Neural progenitor cell (in vitro differentiated cells): ENCODE measurements around the gene OSTM1. TPM values are rescaled to one million over a fixed set of nuclear protein-coding genes. Genes with fewer than 3 reads are reported as not detected.

Experiments used
- DNase-seq: peaks from one replicate; pipeline ENCODE4 v3.0.0-alpha.2; 2016; ENCODE audit warnings: low spot score
- H2AFZ ChIP-seq: fragments of 200-600 bp; sonication (generic); replicated peaks from 2 replicates; pipeline ENCODE4 v1.6.1; 2016; ENCODE audit warnings: antibody characterized with exemption
- H3F3A ChIP-seq: fragments of 200-600 bp; sonication (generic); 2 replicates; pipeline ENCODE4 v1.6.1; 2016; ENCODE audit warnings: antibody characterized with exemption, low read depth
- H3K27ac ChIP-seq: fragments of 200-600 bp; sonication (generic); 2 replicates; pipeline ENCODE4 v1.5.1; 2016; ENCODE audit warnings: mild to moderate bottlenecking
- H3K27me3 ChIP-seq: fragments of 200-600 bp; sonication (generic); 2 replicates; pipeline ENCODE4 v1.6.1; 2016; ENCODE audit warnings: mild to moderate bottlenecking, moderate library complexity
- H3K36me3 ChIP-seq: fragments of 200-600 bp; sonication (generic); 2 replicates; pipeline ENCODE4 v1.5.1; 2016
- H3K4me1 ChIP-seq: fragments of 200-600 bp; sonication (generic); 2 replicates; pipeline ENCODE4 v1.6.1; 2016; ENCODE audit warnings: mixed run types
- H3K4me2 ChIP-seq: fragments of 200-600 bp; sonication (generic); 2 replicates; pipeline ENCODE4 v1.6.1; 2016
- H3K4me3 ChIP-seq: fragments of 200-600 bp; sonication (generic); 2 replicates; pipeline ENCODE4 v1.5.1; 2016
- H3K79me2 ChIP-seq: fragments of 200-600 bp; sonication (generic); 2 replicates; pipeline ENCODE4 v1.6.1; 2016; ENCODE audit warnings: low read depth
- H3K9ac ChIP-seq: fragments of 200-600 bp; sonication (generic); 2 replicates; pipeline ENCODE4 v1.6.1; 2016
- H3K9me3 ChIP-seq: fragments of 200-600 bp; sonication (generic); 2 replicates; pipeline ENCODE4 v1.5.1; 2016; ENCODE audit warnings: low read depth
- H4K20me1 ChIP-seq: fragments of 200-600 bp; sonication (generic); 2 replicates; pipeline ENCODE4 v1.6.1; 2016; ENCODE audit warnings: low read depth
- H3K27ac Mint-ChIP-seq: 3 replicates; pipeline ENCODE4 v1.8.0; 2021; ENCODE audit warnings: mixed read lengths
- H3K27me3 Mint-ChIP-seq: 2 replicates; pipeline ENCODE4 v1.8.0; 2022; ENCODE audit warnings: low read depth, mild to moderate bottlenecking, inconsistent platforms, moderate library complexity, mixed read lengths; ENCODE audit not compliant: insufficient read depth
- H3K36me3 Mint-ChIP-seq: 3 replicates; pipeline ENCODE4 v1.8.0; 2021; ENCODE audit warnings: mixed read lengths
- H3K4me1 Mint-ChIP-seq: 3 replicates; pipeline ENCODE4 v1.8.0; 2021; ENCODE audit warnings: mixed read lengths
- H3K4me3 Mint-ChIP-seq: 3 replicates; pipeline ENCODE4 v1.8.0; 2021; ENCODE audit warnings: mild to moderate bottlenecking, moderate library complexity, mixed read lengths
- H3K9me3 Mint-ChIP-seq: 3 replicates; pipeline ENCODE4 v1.8.0; 2020; ENCODE audit warnings: mixed read lengths
- EZH2 ChIP-seq: fragments of 200-600 bp; sonication (generic); IDR thresholded peaks from 2 replicates; pipeline ENCODE4 v1.6.1; 2017; ENCODE audit warnings: antibody characterized with exemption, mild to moderate bottlenecking, moderate library complexity
- EZH2phosphoT487 ChIP-seq: fragments of 200-600 bp; sonication (generic); IDR thresholded peaks from 2 replicates; pipeline ENCODE4 v1.6.1; 2017; ENCODE audit warnings: antibody characterized with exemption
- total RNA-seq: library from RNA; depleted of rRNA; stranded (reverse); fragments of >200 nt; gene quantifications from 2 replicates; pipeline ENCODE4 v1.2.3, GENCODE V29; 2015; ENCODE audit warnings: low replicate concordance
- TF ChIP-seq, protein P1 (sequence below): fragments of 200-600 bp; sonication (generic); IDR thresholded peaks from 2 replicates; pipeline ENCODE4 v1.5.1; 2017; ENCODE audit warnings: antibody characterized with exemption, mild to moderate bottlenecking

Gene OSTM1
- total RNA-seq, 1 donor from 2014 or later = 42.8 TPM

DNA sequence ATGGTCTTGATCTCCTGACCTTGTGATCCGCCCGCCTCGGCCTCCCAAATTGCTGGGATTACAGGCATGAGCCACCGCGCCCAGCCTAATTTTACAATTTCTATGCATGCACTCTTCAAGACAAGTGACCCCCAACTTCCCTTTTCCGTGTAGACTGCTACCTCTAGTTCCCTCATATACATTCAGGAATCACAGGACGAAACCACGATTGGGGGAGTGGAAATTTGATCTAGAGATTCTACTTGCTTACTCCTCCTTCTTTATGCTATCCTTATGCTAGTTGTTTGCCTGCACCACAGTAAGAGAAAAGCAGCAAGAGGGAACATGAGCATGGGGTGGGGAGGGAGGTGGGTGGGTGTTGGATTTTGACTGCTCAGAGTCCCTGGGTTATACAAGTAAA is 34.9 kb downstream of the OSTM1 start:
- Histone ChIP-seq H3K4me2 (no peak overlapping the region), H2AFZ (no peak overlapping the region), H3K79me2 (no peaks in the 10 kb centered on the region), H3F3A (peaks cover 3% of the 10 kb centered on the region), H3K36me3 (peaks cover 2% of the 10 kb centered on the region), H3K4me3 (no peak overlapping the region), H3K9ac (no peak overlapping the region), H3K27ac (no peak overlapping the region), H3K27me3 (no peaks in the 10 kb centered on the region), H4K20me1 (no peaks in the 10 kb centered on the region), H3K9me3 (no peaks in the 10 kb centered on the region), H3K4me1 (no peaks in the 10 kb centered on the region)
- peaks cover 4% of the 10 kb centered on the region for H3K27me3 Mint-ChIP-seq
- TF ChIP-seq EZH2phosphoT487 = no peak
- TF ChIP-seq, protein P1, sequence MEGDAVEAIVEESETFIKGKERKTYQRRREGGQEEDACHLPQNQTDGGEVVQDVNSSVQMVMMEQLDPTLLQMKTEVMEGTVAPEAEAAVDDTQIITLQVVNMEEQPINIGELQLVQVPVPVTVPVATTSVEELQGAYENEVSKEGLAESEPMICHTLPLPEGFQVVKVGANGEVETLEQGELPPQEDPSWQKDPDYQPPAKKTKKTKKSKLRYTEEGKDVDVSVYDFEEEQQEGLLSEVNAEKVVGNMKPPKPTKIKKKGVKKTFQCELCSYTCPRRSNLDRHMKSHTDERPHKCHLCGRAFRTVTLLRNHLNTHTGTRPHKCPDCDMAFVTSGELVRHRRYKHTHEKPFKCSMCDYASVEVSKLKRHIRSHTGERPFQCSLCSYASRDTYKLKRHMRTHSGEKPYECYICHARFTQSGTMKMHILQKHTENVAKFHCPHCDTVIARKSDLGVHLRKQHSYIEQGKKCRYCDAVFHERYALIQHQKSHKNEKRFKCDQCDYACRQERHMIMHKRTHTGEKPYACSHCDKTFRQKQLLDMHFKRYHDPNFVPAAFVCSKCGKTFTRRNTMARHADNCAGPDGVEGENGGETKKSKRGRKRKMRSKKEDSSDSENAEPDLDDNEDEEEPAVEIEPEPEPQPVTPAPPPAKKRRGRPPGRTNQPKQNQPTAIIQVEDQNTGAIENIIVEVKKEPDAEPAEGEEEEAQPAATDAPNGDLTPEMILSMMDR = no peak
- TF ChIP-seq EZH2 = no peak
- DNase-seq = no peak
- no peaks in the 10 kb centered on the region for H3K9me3 Mint-ChIP-seq
- H3K36me3 Mint-ChIP-seq = peaks cover 21% of the 10 kb centered on the region
- H3K4me3 Mint-ChIP-seq = no peak overlapping the region
- no peak overlapping the region for H3K27ac Mint-ChIP-seq
- no peaks in the 10 kb centered on the region for H3K4me1 Mint-ChIP-seq

DNA sequence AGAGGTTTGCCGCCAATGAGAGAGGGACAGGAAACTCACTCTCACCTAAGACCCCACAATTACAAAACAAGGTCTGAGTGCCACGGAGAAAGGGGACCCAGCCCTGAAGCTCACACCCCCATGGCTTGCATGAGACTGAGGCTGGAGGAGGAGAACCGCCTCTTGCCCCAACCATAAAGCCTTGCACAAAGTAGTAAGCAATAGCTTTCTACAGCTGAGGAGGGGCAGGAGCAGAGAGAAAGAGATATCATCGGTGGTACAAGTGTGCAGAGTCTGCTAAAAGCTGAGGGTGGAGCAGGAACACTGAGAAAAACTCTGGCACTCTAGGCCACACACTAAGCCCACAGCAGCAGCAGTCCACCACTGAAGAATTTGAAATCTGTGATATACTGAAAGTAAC is 37.7 kb downstream of the OSTM1 start:
- H3K4me3 ChIP-seq = no peak overlapping the region
- no peak overlapping the region for H3K27ac Mint-ChIP-seq
- H3K4me3 Mint-ChIP-seq = no peak overlapping the region
- no peaks in the 10 kb centered on the region for H3K79me2 ChIP-seq
- H3K9me3 ChIP-seq = no peaks in the 10 kb centered on the region
- no peak overlapping the region for H2AFZ ChIP-seq
- H3K27ac ChIP-seq = no peak overlapping the region
- H3F3A ChIP-seq = peaks cover 3% of the 10 kb centered on the region
- no peaks in the 10 kb centered on the region for H4K20me1 ChIP-seq
- no peaks in the 10 kb centered on the region for H3K9me3 Mint-ChIP-seq
- no peak overlapping the region for H3K9ac ChIP-seq
- H3K27me3 ChIP-seq = no peaks in the 10 kb centered on the region
- H3K4me1 Mint-ChIP-seq = no peaks in the 10 kb centered on the region
- TF ChIP-seq EZH2 (no peak), EZH2phosphoT487 (no peak)
- TF ChIP-seq, protein P1 = no peak
- H3K36me3 Mint-ChIP-seq = peaks cover 27% of the 10 kb centered on the region
- H3K36me3 ChIP-seq = no peaks in the 10 kb centered on the region
- no peaks in the 10 kb centered on the region for H3K4me1 ChIP-seq
- no peak for DNase-seq
- H3K4me2 ChIP-seq = no peak overlapping the region
- peaks cover 6% of the 10 kb centered on the region for H3K27me3 Mint-ChIP-seq

DNA sequence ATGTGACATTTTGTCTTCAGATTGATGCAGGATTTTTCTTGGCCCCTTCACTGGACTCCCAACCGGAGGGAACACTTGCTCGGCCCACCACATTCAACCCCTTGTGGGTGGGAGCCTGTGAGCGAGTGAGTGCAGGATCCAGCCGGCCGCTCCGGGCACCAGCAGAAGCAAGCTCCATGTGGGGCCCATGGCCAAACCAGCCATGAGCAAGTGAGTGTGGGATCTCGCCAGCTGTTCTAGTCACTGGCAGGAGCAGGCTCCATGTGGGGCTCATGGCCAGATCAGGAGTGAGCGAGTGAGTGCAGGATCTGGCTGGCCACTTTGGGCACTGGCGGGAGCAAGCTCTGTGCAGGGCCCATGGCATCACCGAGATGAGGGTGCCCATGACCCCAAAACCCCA is 42.6 kb downstream of the OSTM1 start:
- Mint-ChIP-seq H3K4me1 (peaks cover 15% of the 10 kb centered on the region), H3K36me3 (peaks cover 13% of the 10 kb centered on the region), H3K27me3 (peaks cover 7% of the 10 kb centered on the region), H3K27ac (no peak overlapping the region), H3K4me3 (no peak overlapping the region), H3K9me3 (no peaks in the 10 kb centered on the region)
- TF ChIP-seq EZH2phosphoT487 (no peak), EZH2 (no peak)
- TF ChIP-seq, protein P1 = no peak
- Histone ChIP-seq H3K36me3 (no peaks in the 10 kb centered on the region), H3K4me3 (no peak overlapping the region), H3K27ac (no peak overlapping the region), H3K9ac (no peak overlapping the region), H3K4me2 (no peak overlapping the region), H3K4me1 (peaks cover 19% of the 10 kb centered on the region), H3K9me3 (no peaks in the 10 kb centered on the region), H3F3A (peaks cover 11% of the 10 kb centered on the region), H3K79me2 (no peaks in the 10 kb centered on the region), H2AFZ (no peak overlapping the region), H3K27me3 (peaks cover 22% of the 10 kb centered on the region), H4K20me1 (no peaks in the 10 kb centered on the region)
- DNase-seq = no peak
